AG09319 (cell line): ENCODE data around the gene TOP3A.

Experiments
- DNase-seq: peaks from one replicate; pipeline ENCODE4 v3.0.0-alpha.2; 2010; ENCODE audit warnings: low read depth; ENCODE audit errors: extremely low read depth
- CTCF ChIP-seq: IDR thresholded peaks from 2 replicates; pipeline ENCODE4 v1.5.1; 2011; ENCODE audit warnings: low read depth, mild to moderate bottlenecking, inconsistent platforms, low read length, moderate library complexity

TOP3A gene

GRCh38 chr17:18267927-18268711 lies 46.7 kb downstream of the TOP3A start:
- TF ChIP-seq CTCF = no peak
- DNase-seq = no peak

DNA sequence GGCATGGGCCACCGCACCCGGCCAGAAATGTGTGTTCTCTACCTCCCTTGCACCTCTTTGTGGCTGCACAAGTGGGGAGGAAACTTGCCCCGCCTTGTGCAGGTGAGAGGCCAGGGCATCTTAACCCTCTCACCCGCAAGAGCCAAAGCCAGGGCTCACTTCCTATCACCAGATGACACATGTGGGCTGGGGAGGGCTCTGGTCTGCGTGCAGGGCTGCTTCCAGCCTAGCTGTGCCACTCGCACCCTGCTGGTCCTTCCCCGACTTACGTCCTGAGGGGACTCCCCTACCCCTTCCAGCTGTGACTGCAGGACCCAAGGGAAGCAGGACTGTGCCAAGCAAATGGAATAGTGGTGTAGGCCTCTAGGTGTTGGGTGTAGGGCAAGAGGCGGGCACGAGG lies 47.4 kb downstream of the TOP3A start:
- DNase-seq = no peak
- TF ChIP-seq CTCF = no peak

DNA sequence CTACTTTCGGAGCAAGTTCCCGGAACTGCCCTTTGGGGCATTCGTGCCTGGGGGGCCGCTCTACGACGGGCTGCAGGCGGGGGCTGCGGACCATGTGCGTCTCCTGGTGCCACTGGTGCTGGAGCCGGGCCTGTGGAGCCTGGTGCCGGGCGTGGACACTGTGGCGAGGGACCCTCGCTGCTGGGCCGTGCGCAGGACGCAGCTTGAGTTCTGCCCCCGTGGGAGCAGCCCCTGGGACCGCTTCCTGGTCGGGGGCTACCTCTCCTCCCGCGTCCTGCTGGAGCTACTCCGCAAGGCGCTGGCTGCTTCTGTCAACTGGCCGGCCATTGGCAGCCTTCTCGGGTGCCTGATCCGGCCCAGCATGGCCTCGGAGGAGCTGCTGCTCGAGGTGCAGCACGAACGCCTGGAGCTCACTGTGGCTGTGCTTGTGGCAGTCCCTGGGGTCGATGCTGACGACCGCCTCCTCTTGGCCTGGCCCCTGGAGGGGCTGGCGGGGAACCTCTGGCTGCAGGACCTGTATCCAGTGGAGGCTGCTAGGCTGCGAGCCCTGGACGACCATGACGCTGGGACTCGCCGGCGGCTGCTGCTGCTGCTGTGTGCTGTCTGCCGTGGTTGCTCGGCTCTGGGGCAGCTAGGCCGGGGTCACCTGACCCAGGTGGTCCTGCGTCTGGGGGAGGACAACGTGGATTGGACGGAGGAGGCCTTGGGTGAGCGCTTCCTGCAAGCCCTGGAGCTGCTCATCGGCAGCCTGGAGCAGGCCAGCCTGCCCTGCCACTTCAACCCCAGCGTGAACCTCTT lies 50.7 kb downstream of the TOP3A start:
- DNase-seq = no peak

DNA sequence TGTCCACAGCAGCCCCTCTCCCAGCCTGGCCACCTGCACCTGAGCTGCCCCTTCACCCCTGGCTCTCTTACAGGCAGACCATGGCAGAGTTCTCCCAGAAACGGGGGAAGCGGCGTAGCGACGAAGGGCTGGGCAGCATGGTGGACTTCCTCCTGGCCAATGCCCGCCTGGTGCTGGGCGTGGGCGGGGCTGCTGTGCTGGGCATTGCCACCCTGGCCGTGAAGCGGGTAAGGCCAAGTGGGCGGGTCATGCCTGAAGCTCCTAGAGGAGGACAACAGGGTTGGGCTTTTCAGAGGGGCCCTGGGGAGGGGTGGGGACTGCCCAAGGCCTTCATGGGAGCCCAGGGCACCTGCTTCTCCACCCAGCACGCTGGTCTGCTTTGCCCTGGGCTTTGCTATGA lies 52.2 kb downstream of the TOP3A start:
- no peak for DNase-seq
- no peak for TF ChIP-seq CTCF

More for the DNA sequence above, 50.7 kb downstream of the TOP3A start:
- TF ChIP-seq CTCF = no peak

DNA sequence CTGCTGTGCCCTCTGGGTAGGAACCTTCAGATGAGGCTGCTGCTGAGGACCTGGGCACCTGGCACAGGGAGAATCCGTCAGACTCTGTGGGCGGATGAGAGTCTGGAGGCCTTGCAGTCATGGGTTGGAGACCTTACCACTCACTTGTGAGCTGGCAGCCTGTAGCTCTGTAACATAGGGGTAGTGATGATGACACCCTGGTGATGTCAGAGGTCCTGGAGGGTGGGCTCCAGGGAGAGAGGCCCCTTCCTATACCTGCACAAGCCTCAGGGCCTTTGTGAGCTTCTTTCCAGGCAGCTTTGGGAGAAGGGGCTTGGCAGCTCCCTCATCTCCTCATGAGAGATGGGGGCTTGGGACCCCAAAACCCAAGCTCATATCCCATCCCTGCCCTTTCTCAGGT lies 52.7 kb downstream of the TOP3A start:
- no peak for DNase-seq
- TF ChIP-seq CTCF = no peak

DNA sequence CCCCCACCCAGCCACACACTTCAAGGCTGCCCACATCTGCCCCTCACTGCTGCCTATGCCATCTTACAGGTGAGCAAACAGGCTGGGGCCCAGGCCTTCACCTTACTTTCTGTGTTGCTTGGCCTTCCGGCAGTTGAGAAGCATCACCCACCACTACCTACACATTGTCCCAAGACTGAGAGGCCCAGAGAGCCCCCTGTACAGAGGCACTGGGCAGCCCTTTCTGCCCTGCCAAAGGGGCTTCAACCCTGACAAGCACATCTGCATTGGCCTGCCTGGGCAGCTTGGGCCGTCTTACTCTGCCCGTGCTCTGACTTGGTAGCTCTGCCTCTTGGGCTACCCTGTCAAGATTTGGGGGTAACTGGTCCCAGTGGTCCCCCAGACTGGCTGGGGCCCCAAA lies 53.1 kb downstream of the TOP3A start:
- DNase-seq = no peak
- TF ChIP-seq CTCF = no peak

DNA sequence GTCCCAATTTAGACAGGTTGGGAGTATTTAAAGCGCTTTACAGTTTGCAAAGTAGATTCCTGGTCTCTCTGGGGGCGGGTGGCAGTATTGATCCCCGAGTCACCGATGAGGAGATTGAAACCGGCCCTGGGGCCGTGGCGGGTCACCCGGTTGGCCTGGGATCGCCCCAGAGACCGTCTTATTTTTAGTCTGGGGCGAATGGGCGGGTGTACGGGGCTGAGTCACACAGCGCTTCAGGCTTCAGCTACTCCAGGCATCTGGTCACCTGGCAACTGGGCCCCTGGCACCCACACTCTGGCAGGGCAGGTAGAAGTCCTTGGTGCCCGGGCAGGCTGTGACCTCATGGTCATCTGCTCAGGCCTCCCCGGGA lies 53.7 kb downstream of the TOP3A start:
- DNase-seq = no peak
- TF ChIP-seq CTCF = no peak
